ENCODE data around the gene GSDMA.
"Not testable (repeated sequence)": the region's sequence is repeated elsewhere in the genome, so short reads cannot be mapped to it uniquely, and the experiment has no call there.

The GSDMA gene

GRCh38 chr17:39929646-39930407 lies 33.0 kb upstream of the GSDMA start:
- no peak for DNase-seq

GRCh38 chr17:39933912-39934311 lies 28.9 kb upstream of the GSDMA start:
- no peak for DNase-seq

- DNase-seq, result no peak
Measured at GRCh38 chr17:39934324-39934723, 28.5 kb upstream of the GSDMA start.

- no peak for DNase-seq
Measured at GRCh38 chr17:39935909-39936308, 26.9 kb upstream of the GSDMA start.

- DNase-seq, result no peak
Measured at GRCh38 chr17:39937447-39937846, 25.4 kb upstream of the GSDMA start.

- no peak for DNase-seq
Measured at GRCh38 chr17:39938140-39938869, 24.5 kb upstream of the GSDMA start.

- no peak for DNase-seq
Measured at GRCh38 chr17:39939106-39939505, 23.7 kb upstream of the GSDMA start.

GRCh38 chr17:39939588-39940419 lies 23.0 kb upstream of the GSDMA start:
- DNase-seq, result peak in 1 of 2 experiments; percentile 41

GRCh38 chr17:39943702-39944392 lies 19.0 kb upstream of the GSDMA start:
- no peak for DNase-seq

GRCh38 chr17:39944393-39944711 lies 18.5 kb upstream of the GSDMA start:
- DNase-seq, result no peak

GRCh38 chr17:39946551-39947330 lies 16.1 kb upstream of the GSDMA start:
- DNase-seq, result no peak

GRCh38 chr17:39948489-39948828 lies 14.3 kb upstream of the GSDMA start:
- not testable (repeated sequence) for DNase-seq

- DNase-seq, result no peak
Measured at GRCh38 chr17:39949028-39949427, 13.8 kb upstream of the GSDMA start.

- no peak for DNase-seq
Measured at GRCh38 chr17:39950871-39951348, 11.9 kb upstream of the GSDMA start.

- no peak for DNase-seq
Measured at GRCh38 chr17:39951924-39952679, 10.7 kb upstream of the GSDMA start.

GRCh38 chr17:39952680-39953470 lies 9.9 kb upstream of the GSDMA start:
- peak; percentile 94 to 99 for DNase-seq

GRCh38 chr17:39953471-39953888 lies 9.3 kb upstream of the GSDMA start:
- no peak for DNase-seq

- DNase-seq, result no peak
Measured at GRCh38 chr17:39954876-39955275, 7.9 kb upstream of the GSDMA start.

- no peak for DNase-seq
Measured at GRCh38 chr17:39955726-39956225, 7.0 kb upstream of the GSDMA start.

GRCh38 chr17:39960524-39961041 lies 2.2 kb upstream of the GSDMA start:
- DNase-seq, result no peak
